Breast epithelium (tissue), 4 donors: Measurements from ENCODE around the gene AOPEP. TPM values are rescaled to one million over a fixed set of nuclear protein-coding genes. Genes with fewer than 3 reads are reported as not detected.

Experiments used
- DNase-seq, 2 donors: peaks; one replicate each; pipeline ENCODE4 v3.0.0-alpha.2; 2019; ENCODE audit warnings: low spot score in 2 of 2
- H3K27ac ChIP-seq, 2 donors: fragments of 200-600 bp; sonication (generic) in 1 of 2; one replicate each; pipeline ENCODE4 v1.5.1; 2016 to 2019; ENCODE audit warnings: mild to moderate bottlenecking in 1 of 2
- H3K27me3 ChIP-seq, 2 donors: fragments of 200-600 bp; sonication (generic) in 1 of 2; one replicate each; pipeline versions ENCODE4 v1.5.1 to v1.6.0; 2017 to 2019; ENCODE audit warnings: control low read depth in 1 of 2, mild to moderate bottlenecking in 1 of 2
- H3K36me3 ChIP-seq: fragments of 200-600 bp; one replicate; pipeline ENCODE4 v1.5.1; 2019
- H3K4me1 ChIP-seq, 2 donors: fragments of 200-600 bp; sonication (generic); one replicate each; pipeline ENCODE4 v1.5.1; 2016 to 2019; ENCODE audit warnings: control low read depth in 1 of 2
- H3K4me3 ChIP-seq, 3 donors: fragments of 200-600 bp; sonication (generic); 1 replicate in 2 of 3; 2 replicates in 1 of 3; pipeline ENCODE4 v1.5.1; 2016 to 2019; ENCODE audit warnings: mild to moderate bottlenecking in 3 of 3, moderate library complexity in 2 of 3
- H3K9me3 ChIP-seq, 2 donors: fragments of 200-600 bp; sonication (generic) in 1 of 2; one replicate each; pipeline ENCODE4 v1.5.1; 2016 to 2019; ENCODE audit warnings: control low read depth in 1 of 2
- POLR2A ChIP-seq: fragments of 450-650 bp; IDR thresholded peaks from one replicate; pipeline ENCODE4 v1.6.1; 2016; ENCODE audit warnings: antibody characterized with exemption, mild to moderate bottlenecking, moderate library complexity
- POLR2AphosphoS5 ChIP-seq, 3 donors: sonication (generic); formaldehyde crosslinking; IDR thresholded peaks; one replicate each; pipeline ENCODE4 v1.6.1; 2017; ENCODE audit warnings: antibody characterized with exemption in 3 of 3
- intact Hi-C: fragments of 100-400 bp; cut with DNase I; formaldehyde crosslinking; loops from one replicate; pipeline ENCODE4 v1.15.1; 2023; ENCODE audit warnings: low total_unique reads
- total RNA-seq, 3 donors: library from RNA; depleted of rRNA; stranded (reverse); fragments of >200 nt; gene quantifications; one replicate each; pipeline ENCODE4 v1.1.0, GENCODE V29; 2016
- TF ChIP-seq, protein P1 (sequence below), 3 donors: fragments of 450-650 bp; IDR thresholded peaks; one replicate each; pipeline ENCODE4 v1.5.1; 2016 to 2017; ENCODE audit warnings: antibody characterized with exemption in 3 of 3, mild to moderate bottlenecking in 3 of 3, moderate library complexity in 3 of 3

Gene AOPEP
- total RNA-seq, 3 donors from 2014 or later, result 15.5 to 94.1 (median 87.5) TPM

DNA sequence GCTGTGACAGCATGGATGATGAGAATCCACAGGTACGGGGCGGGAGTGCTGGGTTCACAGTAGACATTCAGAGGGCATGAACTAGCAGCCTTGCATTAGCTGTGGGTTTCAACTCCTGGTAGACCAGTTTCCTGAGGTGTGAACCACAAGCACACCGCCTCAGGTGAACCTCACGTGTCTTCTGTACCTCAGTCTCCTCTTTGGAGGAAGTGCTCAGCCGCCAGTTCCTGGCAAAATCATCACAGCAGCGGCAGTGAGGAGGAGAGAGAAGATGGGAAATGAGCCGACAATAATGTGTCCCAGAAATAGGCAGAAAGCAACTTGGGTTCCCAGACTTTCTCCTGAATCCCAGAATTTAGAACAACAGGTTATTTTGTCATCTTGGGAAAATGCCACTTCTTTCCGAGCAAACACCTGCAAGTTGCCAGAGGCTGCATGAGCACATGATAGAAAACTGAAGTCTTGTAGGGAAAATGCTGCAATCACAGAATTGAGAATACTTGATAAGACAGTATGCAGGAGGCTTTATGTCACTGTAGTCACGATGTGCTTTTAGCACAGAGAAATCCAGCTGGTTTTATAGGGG is 258.5 kb downstream of the AOPEP start:
- intact Hi-C loops, result no loop called here
- H3K27me3 ChIP-seq, result no peaks in the 10 kb centered on the region
- H3K36me3 ChIP-seq, result no peaks in the 10 kb centered on the region
- no peak overlapping the region for H3K4me3 ChIP-seq
- H3K27ac ChIP-seq, result no peak overlapping the region
- H3K4me1 ChIP-seq, result no peaks in the 10 kb centered on the region
- TF ChIP-seq, protein P1, sequence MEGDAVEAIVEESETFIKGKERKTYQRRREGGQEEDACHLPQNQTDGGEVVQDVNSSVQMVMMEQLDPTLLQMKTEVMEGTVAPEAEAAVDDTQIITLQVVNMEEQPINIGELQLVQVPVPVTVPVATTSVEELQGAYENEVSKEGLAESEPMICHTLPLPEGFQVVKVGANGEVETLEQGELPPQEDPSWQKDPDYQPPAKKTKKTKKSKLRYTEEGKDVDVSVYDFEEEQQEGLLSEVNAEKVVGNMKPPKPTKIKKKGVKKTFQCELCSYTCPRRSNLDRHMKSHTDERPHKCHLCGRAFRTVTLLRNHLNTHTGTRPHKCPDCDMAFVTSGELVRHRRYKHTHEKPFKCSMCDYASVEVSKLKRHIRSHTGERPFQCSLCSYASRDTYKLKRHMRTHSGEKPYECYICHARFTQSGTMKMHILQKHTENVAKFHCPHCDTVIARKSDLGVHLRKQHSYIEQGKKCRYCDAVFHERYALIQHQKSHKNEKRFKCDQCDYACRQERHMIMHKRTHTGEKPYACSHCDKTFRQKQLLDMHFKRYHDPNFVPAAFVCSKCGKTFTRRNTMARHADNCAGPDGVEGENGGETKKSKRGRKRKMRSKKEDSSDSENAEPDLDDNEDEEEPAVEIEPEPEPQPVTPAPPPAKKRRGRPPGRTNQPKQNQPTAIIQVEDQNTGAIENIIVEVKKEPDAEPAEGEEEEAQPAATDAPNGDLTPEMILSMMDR (IDR thresholded peaks at IDR 0.05), result no peak
- TF ChIP-seq POLR2A (no peak), POLR2AphosphoS5 (IDR thresholded peaks at IDR 0.05) (no peak)
- DNase-seq, result no peak
- H3K9me3 ChIP-seq, result no peaks in the 10 kb centered on the region

DNA sequence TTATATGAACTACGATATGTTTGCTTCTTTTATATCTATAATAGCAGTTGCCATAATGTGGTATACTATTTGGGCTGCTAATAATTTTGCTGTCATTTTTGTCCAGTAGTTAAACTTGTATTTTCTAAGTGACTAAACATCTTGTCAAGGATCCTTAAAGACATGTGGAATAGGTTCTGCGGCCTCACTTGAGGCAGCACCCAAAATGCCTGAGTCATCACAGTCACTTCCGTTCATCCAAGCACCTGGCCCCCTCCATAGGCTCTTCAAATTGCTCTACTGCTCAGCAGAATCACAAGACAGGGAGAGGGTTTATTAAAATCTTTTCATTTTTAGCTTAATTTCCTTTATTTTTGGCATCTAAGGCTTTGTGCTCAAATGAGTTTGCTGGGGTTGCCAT is 259.1 kb downstream of the AOPEP start:
- H3K4me3 ChIP-seq, result no peak overlapping the region
- H3K27me3 ChIP-seq, result no peaks in the 10 kb centered on the region
- H3K9me3 ChIP-seq, result no peaks in the 10 kb centered on the region
- H3K4me1 ChIP-seq, result no peaks in the 10 kb centered on the region
- intact Hi-C loops, result loop anchor here (1.0 kb wide), 1 partner anchor 27 kb away; no protein-coding TSS in a partner anchor
- TF ChIP-seq POLR2AphosphoS5 (IDR thresholded peaks at IDR 0.05) (no peak), POLR2A (no peak)
- no peaks in the 10 kb centered on the region for H3K36me3 ChIP-seq
- no peak overlapping the region for H3K27ac ChIP-seq
- no peak for DNase-seq

DNA sequence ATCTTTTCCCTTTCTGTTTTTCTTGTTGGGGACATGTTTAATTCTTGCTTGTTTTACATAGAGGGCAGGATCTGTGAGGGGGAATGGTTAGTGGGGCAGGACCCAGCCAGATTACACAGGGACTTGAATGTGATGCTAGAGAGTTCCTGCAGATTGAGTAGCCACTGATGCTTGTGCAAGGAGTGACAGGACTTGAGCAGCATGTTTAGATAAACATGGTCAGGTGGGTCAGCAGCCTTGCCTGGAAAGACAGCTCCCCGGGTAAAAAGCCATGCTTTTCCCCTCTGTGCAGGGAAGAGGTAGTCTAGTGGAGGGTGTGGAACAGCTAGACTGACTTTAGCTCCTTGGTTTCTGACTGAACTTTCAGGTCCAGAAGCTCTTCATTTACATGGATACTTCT is 261.2 kb downstream of the AOPEP start:
- no peak overlapping the region for H3K4me3 ChIP-seq
- TF ChIP-seq POLR2AphosphoS5 (IDR thresholded peaks at IDR 0.05) (no peak), POLR2A (no peak)
- TF ChIP-seq, protein P1 (IDR thresholded peaks at IDR 0.05), result no peak
- no peak for DNase-seq
- no peaks in the 10 kb centered on the region for H3K4me1 ChIP-seq
- H3K36me3 ChIP-seq, result no peaks in the 10 kb centered on the region
- no peaks in the 10 kb centered on the region for H3K9me3 ChIP-seq
- no peaks in the 10 kb centered on the region for H3K27me3 ChIP-seq
- H3K27ac ChIP-seq, result no peak overlapping the region
- intact Hi-C loops, result no loop called here

DNA sequence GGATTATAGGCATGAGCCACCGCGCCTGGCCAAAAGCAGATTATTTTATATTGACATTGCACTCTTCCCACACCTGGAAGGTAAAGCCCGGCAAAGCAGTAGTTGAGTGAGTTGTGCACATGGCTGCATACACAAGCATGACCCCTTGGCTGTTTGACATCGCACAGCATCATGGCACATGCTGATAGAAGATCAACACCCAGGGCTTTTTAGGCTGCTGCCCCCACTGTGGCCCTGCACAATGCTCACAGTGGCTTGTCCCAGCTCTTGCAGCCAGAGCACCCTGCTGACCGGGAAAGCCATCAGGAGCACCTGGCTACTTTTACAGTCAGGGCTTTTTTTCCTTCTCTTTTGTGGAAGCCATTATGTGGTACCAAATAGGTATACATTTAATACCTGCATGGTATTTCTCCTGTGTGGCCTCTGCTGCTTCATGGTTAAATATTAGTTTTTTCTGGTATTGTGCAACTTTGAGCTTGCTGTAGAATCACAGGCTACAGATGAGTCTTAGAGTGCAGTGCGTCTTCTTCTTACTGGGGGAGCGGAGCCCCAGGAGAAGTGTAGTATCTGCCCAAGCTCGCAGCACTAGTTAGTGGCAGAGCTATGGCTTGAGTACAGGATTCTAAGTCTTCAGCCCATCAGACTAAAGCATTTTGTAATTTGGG is 264.5 kb downstream of the AOPEP start:
- Histone ChIP-seq H3K27ac (no peak overlapping the region), H3K27me3 (no peaks in the 10 kb centered on the region), H3K4me3 (no peak overlapping the region), H3K36me3 (no peaks in the 10 kb centered on the region), H3K4me1 (no peaks in the 10 kb centered on the region), H3K9me3 (no peaks in the 10 kb centered on the region)
- TF ChIP-seq, protein P1 (IDR thresholded peaks at IDR 0.05), result no peak
- intact Hi-C loops, result no loop called here
- no peak for DNase-seq

DNA sequence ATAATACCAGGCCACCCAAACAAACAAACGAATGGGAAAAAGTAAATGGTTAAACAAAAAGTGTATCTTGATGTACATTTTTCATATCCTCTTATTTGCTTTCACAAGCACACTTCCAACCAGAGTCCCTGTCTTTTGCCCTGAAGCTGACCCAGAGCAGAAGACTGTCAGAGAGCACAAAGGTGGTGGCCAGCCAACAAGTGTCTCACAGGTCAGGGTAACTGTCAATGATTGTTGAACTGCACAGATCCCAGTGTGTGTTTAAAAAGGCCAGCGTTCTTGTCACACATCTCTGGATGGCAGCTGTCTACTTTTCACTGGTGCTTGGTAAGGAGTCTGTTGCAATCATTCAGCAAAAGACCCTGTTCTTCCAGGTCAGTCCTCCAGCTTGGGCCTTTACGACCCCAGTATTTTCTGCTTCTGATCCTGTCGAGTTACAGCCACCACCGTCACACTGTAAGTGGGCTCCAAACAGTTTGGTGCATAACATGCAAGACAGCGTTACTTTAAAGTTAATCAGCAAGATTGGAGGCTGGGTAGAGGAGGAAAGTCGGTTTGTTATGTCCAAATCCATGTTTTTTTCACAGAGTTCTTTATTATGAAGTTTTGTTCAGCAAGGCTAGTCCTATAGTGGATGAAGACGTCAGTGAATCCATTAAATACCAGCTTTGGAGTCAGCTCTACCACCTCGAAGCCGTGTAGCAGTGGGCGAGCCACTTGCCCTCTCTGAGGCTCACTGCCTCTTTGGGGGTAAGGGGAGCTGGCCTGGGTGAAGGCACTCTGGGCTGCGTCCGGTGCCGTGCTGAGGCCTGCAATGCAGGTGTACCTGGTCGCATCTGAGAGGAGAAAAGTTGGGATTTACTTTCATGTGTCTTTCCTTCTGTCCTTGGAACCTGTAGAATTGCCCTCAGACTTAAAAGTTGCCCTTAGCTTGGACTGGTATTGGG is 265.7 kb downstream of the AOPEP start:
- TF ChIP-seq POLR2AphosphoS5 (IDR thresholded peaks at IDR 0.05), result no peak
- TF ChIP-seq, protein P1 (IDR thresholded peaks at IDR 0.05), result no peak
- TF ChIP-seq POLR2A, result no peak
- Histone ChIP-seq H3K4me1 (no peaks in the 10 kb centered on the region), H3K27ac (no peak overlapping the region), H3K9me3 (no peaks in the 10 kb centered on the region), H3K27me3 (no peaks in the 10 kb centered on the region), H3K36me3 (no peaks in the 10 kb centered on the region), H3K4me3 (no peak overlapping the region)
- no peak for DNase-seq
- intact Hi-C loops, result no loop called here
